ENCODE results near the gene MGAT4A.
"Not testable (repeated sequence)": the region's sequence is repeated elsewhere in the genome, so short reads cannot be mapped to it uniquely, and the experiment has no call there.

Gene MGAT4A

GRCh38 chr2:98764499-98764898 is 33.6 kb upstream of the MGAT4A start:
- no peak for TF ChIP-seq EZH2 (IDR thresholded peaks at IDR 0.05)
- TF ChIP-seq POLR2AphosphoS5 (IDR thresholded peaks at IDR 0.05; ENCODE audit: borderline replicate concordance, low read depth, low read length) = no peak
- no peak for TF ChIP-seq FOXP2 (optimal IDR thresholded peaks at IDR 0.05; ENCODE audit: control extremely low read depth, extremely low read length, insufficient read depth)
- no peak for DNase-seq (ENCODE audit: low read depth, low spot score)
- Histone ChIP-seq H3K9ac (ENCODE audit: insufficient read length) (no peak overlapping the region), H3K36me3 (ENCODE audit: insufficient read depth, low read length) (no peaks in the 10 kb centered on the region), H3K9me3 (ENCODE audit: low read depth, low read length) (no peaks in the 10 kb centered on the region), H3K4me3 (no peak overlapping the region), H3K27ac (no peak overlapping the region)

GRCh38 chr2:98763209-98763951 is 32.4 kb upstream of the MGAT4A start:
- H3K36me3 ChIP-seq (ENCODE audit: insufficient read depth, low read length) = no peaks in the 10 kb centered on the region
- no peaks in the 10 kb centered on the region for H3K9me3 ChIP-seq (ENCODE audit: low read depth, low read length)
- DNase-seq (ENCODE audit: low read depth, low spot score) = no peak
- H3K9ac ChIP-seq (ENCODE audit: insufficient read length) = no peak overlapping the region
- H3K4me3 ChIP-seq = no peak overlapping the region
- no peak overlapping the region for H3K27ac ChIP-seq
- TF ChIP-seq EZH2 (IDR thresholded peaks at IDR 0.05) = no peak
- no peak for TF ChIP-seq FOXP2 (optimal IDR thresholded peaks at IDR 0.05; ENCODE audit: control extremely low read depth, extremely low read length, insufficient read depth)
- TF ChIP-seq POLR2AphosphoS5 (IDR thresholded peaks at IDR 0.05; ENCODE audit: borderline replicate concordance, low read depth, low read length) = no peak

- Histone ChIP-seq H3K9me3 (ENCODE audit: low read depth, low read length) (no peaks in the 10 kb centered on the region), H3K36me3 (ENCODE audit: insufficient read depth, low read length) (no peaks in the 10 kb centered on the region), H3K4me3 (no peak overlapping the region), H3K9ac (ENCODE audit: insufficient read length) (no peak overlapping the region), H3K27ac (no peak overlapping the region)
- DNase-seq (ENCODE audit: low read depth, low spot score) = no peak
- no peak for TF ChIP-seq POLR2AphosphoS5 (IDR thresholded peaks at IDR 0.05; ENCODE audit: borderline replicate concordance, low read depth, low read length)
- TF ChIP-seq EZH2 (IDR thresholded peaks at IDR 0.05) = no peak
- TF ChIP-seq FOXP2 (optimal IDR thresholded peaks at IDR 0.05; ENCODE audit: control extremely low read depth, extremely low read length, insufficient read depth) = no peak
Measured at GRCh38 chr2:98761909-98762308, 31.0 kb upstream of the MGAT4A start.

- no peaks in the 10 kb centered on the region for H3K36me3 ChIP-seq (ENCODE audit: insufficient read depth, low read length)
- H3K4me3 ChIP-seq = no peak overlapping the region
- DNase-seq (ENCODE audit: low read depth, low spot score) = no peak
- TF ChIP-seq POLR2AphosphoS5 (IDR thresholded peaks at IDR 0.05; ENCODE audit: borderline replicate concordance, low read depth, low read length) (no peak), EZH2 (IDR thresholded peaks at IDR 0.05) (no peak), FOXP2 (optimal IDR thresholded peaks at IDR 0.05; ENCODE audit: control extremely low read depth, extremely low read length, insufficient read depth) (no peak)
- no peak overlapping the region for H3K9ac ChIP-seq (ENCODE audit: insufficient read length)
- no peaks in the 10 kb centered on the region for H3K9me3 ChIP-seq (ENCODE audit: low read depth, low read length)
- H3K27ac ChIP-seq = no peak overlapping the region
Measured at GRCh38 chr2:98761267-98761781, 30.4 kb upstream of the MGAT4A start.

- Histone ChIP-seq H3K27ac (no peak overlapping the region), H3K36me3 (ENCODE audit: insufficient read depth, low read length) (no peaks in the 10 kb centered on the region), H3K4me3 (no peak overlapping the region), H3K9ac (ENCODE audit: insufficient read length) (no peak overlapping the region), H3K9me3 (ENCODE audit: low read depth, low read length) (no peaks in the 10 kb centered on the region)
- TF ChIP-seq POLR2AphosphoS5 (IDR thresholded peaks at IDR 0.05; ENCODE audit: borderline replicate concordance, low read depth, low read length) (no peak), FOXP2 (optimal IDR thresholded peaks at IDR 0.05; ENCODE audit: control extremely low read depth, extremely low read length, insufficient read depth) (no peak), EZH2 (IDR thresholded peaks at IDR 0.05) (no peak)
- DNase-seq (ENCODE audit: low read depth, low spot score) = no peak
Measured at GRCh38 chr2:98759827-98760625, 29.1 kb upstream of the MGAT4A start.

GRCh38 chr2:98759338-98759737 is 28.4 kb upstream of the MGAT4A start:
- DNase-seq (ENCODE audit: low read depth, low spot score) = no peak
- no peak overlapping the region for H3K9ac ChIP-seq (ENCODE audit: insufficient read length)
- H3K27ac ChIP-seq = no peak overlapping the region
- TF ChIP-seq EZH2 (IDR thresholded peaks at IDR 0.05) (no peak), POLR2AphosphoS5 (IDR thresholded peaks at IDR 0.05; ENCODE audit: borderline replicate concordance, low read depth, low read length) (no peak), FOXP2 (optimal IDR thresholded peaks at IDR 0.05; ENCODE audit: control extremely low read depth, extremely low read length, insufficient read depth) (no peak)
- H3K9me3 ChIP-seq (ENCODE audit: low read depth, low read length) = no peaks in the 10 kb centered on the region
- no peaks in the 10 kb centered on the region for H3K36me3 ChIP-seq (ENCODE audit: insufficient read depth, low read length)
- H3K4me3 ChIP-seq = no peak overlapping the region

- no peaks in the 10 kb centered on the region for H3K9me3 ChIP-seq (ENCODE audit: low read depth, low read length)
- no peak for TF ChIP-seq FOXP2 (optimal IDR thresholded peaks at IDR 0.05; ENCODE audit: control extremely low read depth, extremely low read length, insufficient read depth)
- H3K36me3 ChIP-seq (ENCODE audit: insufficient read depth, low read length) = no peaks in the 10 kb centered on the region
- DNase-seq (ENCODE audit: low read depth, low spot score) = no peak
- no peak overlapping the region for H3K4me3 ChIP-seq
- H3K27ac ChIP-seq = no peak overlapping the region
- H3K9ac ChIP-seq (ENCODE audit: insufficient read length) = no peak overlapping the region
Measured at GRCh38 chr2:98757904-98758421, 27.0 kb upstream of the MGAT4A start.

GRCh38 chr2:98753801-98754200 is 22.9 kb upstream of the MGAT4A start:
- Histone ChIP-seq H3K9ac (ENCODE audit: insufficient read length) (no peak overlapping the region), H3K27ac (no peak overlapping the region), H3K36me3 (ENCODE audit: insufficient read depth, low read length) (no peaks in the 10 kb centered on the region), H3K4me3 (no peak overlapping the region), H3K9me3 (ENCODE audit: low read depth, low read length) (no peaks in the 10 kb centered on the region)
- TF ChIP-seq POLR2AphosphoS5 (IDR thresholded peaks at IDR 0.05; ENCODE audit: borderline replicate concordance, low read depth, low read length) = no peak
- no peak for DNase-seq (ENCODE audit: low read depth, low spot score)

- not testable (repeated sequence) for H3K36me3 ChIP-seq (ENCODE audit: insufficient read depth, low read length); H3K4me3 ChIP-seq; H3K9me3 ChIP-seq (ENCODE audit: low read depth, low read length); DNase-seq (ENCODE audit: low read depth, low spot score); H3K9ac ChIP-seq (ENCODE audit: insufficient read length)
- peak overlapping the region; percentile 80 for H3K27ac ChIP-seq
Measured at GRCh38 chr2:98752711-98753110, 21.8 kb upstream of the MGAT4A start.
